GM21515 (cell line): ENCODE data around the gene ANKS4B.
"Not testable (repeated sequence)": the region's sequence is repeated elsewhere in the genome, so short reads cannot be mapped to it uniquely, and the experiment has no call there.

ENCODE experiments used
- ATAC-seq: cut with Tn5 transposase; IDR thresholded peaks from one replicate; pipeline ENCODE4 v1.9.1; 2021; ENCODE audit not compliant: unreplicated experiment

Gene ANKS4B

GRCh38 chr16:21217121-21217520 lies 16.4 kb upstream of the ANKS4B start:
- no peak for ATAC-seq

GRCh38 chr16:21218153-21218552 lies 15.3 kb upstream of the ANKS4B start:
- ATAC-seq, result no peak

GRCh38 chr16:21219551-21219950 lies 13.9 kb upstream of the ANKS4B start:
- ATAC-seq, result no peak

- ATAC-seq, result no peak
Measured at GRCh38 chr16:21222495-21223337, 10.8 kb upstream of the ANKS4B start.

- ATAC-seq, result no peak
Measured at GRCh38 chr16:21223787-21224186, 9.7 kb upstream of the ANKS4B start.

- ATAC-seq, result no peak
Measured at GRCh38 chr16:21224800-21225199, 8.7 kb upstream of the ANKS4B start.

GRCh38 chr16:21226749-21227148 lies 6.8 kb upstream of the ANKS4B start:
- ATAC-seq, result no peak

GRCh38 chr16:21227866-21228265 lies 5.6 kb upstream of the ANKS4B start:
- no peak for ATAC-seq

GRCh38 chr16:21228361-21228872 lies 5.1 kb upstream of the ANKS4B start:
- no peak for ATAC-seq

- no peak for ATAC-seq
Measured at GRCh38 chr16:21233045-21233520, 416 bp upstream of the ANKS4B start.

GRCh38 chr16:21235199-21235585 lies 1.7 kb downstream of the ANKS4B start:
- no peak for ATAC-seq

- no peak for ATAC-seq
Measured at GRCh38 chr16:21236831-21237230, 3.3 kb downstream of the ANKS4B start.

GRCh38 chr16:21239646-21240045 lies 6.1 kb downstream of the ANKS4B start:
- ATAC-seq, result no peak

GRCh38 chr16:21242756-21243155 lies 9.3 kb downstream of the ANKS4B start:
- no peak for ATAC-seq

GRCh38 chr16:21244518-21245215 lies 11.2 kb downstream of the ANKS4B start:
- no peak for ATAC-seq

GRCh38 chr16:21248179-21248578 lies 14.7 kb downstream of the ANKS4B start:
- not testable (repeated sequence) for ATAC-seq

GRCh38 chr16:21250072-21250923 lies 16.8 kb downstream of the ANKS4B start:
- ATAC-seq, result no peak

GRCh38 chr16:21253470-21253869 lies 20.0 kb downstream of the ANKS4B start:
- ATAC-seq, result no peak

GRCh38 chr16:21256636-21257035 lies 23.1 kb downstream of the ANKS4B start:
- no peak for ATAC-seq

- ATAC-seq, result no peak
Measured at GRCh38 chr16:21257284-21257683, 23.8 kb downstream of the ANKS4B start.
